ENCODE data around the gene FSD1L. TPM values are rescaled to one million over a fixed set of nuclear protein-coding genes. Genes with fewer than 3 reads are reported as not detected.

The FSD1L gene
- total RNA-seq, 1 experiment from 2014 or later = 5.5 TPM

DNA sequence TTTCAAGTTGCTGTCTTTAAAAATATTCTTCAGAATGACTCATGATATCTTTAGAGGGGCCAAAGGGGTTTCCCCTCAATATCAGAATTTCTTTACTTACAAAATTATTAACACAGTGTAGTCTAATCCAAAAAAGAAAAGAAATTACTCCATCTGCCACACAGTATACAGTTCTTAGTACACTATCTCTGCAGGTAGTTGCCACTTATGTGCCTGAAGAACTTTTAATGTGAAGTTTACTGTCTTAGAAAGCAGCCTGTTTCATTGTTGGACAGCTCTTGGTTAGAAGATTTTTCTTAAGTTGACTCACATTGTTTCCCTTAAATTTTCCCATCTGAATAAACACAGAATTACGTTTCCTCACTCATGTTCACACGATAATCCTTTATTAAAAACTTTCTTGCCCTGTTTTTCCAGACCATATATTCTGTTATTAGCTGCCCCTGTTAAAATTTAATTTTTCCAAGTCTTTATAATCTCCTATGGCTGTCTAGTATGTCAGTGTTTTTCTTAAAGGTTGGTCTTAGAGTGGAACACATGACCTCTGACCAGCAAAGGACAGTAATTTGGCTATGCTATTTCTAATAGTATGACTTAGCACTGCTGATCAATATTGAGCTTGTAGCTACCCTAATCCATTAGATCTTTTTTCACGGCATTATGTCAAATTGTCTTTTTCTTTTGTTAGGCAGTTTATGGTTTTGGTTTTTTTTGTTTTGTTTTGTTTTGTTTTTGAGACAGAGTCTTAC is 88.3 kb downstream of the FSD1L start:
- no peaks in the 10 kb centered on the region for H3K9me3 ChIP-seq (ENCODE audit: control insufficient read depth, low read depth, low read length)

More for the DNA sequence above, 88.3 kb downstream of the FSD1L start:
- H3K27me3 Mint-ChIP-seq (ENCODE audit: low read depth) = no peaks in the 10 kb centered on the region
- no peak overlapping the region for H2AK5ac ChIP-seq (ENCODE audit: insufficient read length, low read length)
- no peaks in the 10 kb centered on the region for H4K20me1 ChIP-seq (ENCODE audit: control insufficient read depth, insufficient read depth, insufficient read length)
- no peaks in the 10 kb centered on the region for H3K9me3 Mint-ChIP-seq
- H3K4me1 ChIP-seq (ENCODE audit: insufficient read depth, low read length) = no peaks in the 10 kb centered on the region
- TF ChIP-seq, protein P1, sequence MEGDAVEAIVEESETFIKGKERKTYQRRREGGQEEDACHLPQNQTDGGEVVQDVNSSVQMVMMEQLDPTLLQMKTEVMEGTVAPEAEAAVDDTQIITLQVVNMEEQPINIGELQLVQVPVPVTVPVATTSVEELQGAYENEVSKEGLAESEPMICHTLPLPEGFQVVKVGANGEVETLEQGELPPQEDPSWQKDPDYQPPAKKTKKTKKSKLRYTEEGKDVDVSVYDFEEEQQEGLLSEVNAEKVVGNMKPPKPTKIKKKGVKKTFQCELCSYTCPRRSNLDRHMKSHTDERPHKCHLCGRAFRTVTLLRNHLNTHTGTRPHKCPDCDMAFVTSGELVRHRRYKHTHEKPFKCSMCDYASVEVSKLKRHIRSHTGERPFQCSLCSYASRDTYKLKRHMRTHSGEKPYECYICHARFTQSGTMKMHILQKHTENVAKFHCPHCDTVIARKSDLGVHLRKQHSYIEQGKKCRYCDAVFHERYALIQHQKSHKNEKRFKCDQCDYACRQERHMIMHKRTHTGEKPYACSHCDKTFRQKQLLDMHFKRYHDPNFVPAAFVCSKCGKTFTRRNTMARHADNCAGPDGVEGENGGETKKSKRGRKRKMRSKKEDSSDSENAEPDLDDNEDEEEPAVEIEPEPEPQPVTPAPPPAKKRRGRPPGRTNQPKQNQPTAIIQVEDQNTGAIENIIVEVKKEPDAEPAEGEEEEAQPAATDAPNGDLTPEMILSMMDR (conservative IDR thresholded peaks at IDR 0.05) = no peak
- H3K4me2 ChIP-seq (ENCODE audit: insufficient read depth, insufficient read length, low read length) = no peak overlapping the region
- no peak overlapping the region for H2BK5ac ChIP-seq (ENCODE audit: insufficient read length, low read length)
- no peak overlapping the region for H2BK120ac ChIP-seq (ENCODE audit: low read depth, low read length, poor library complexity, severe bottlenecking)
- no CpG with 5 or more reads among the region's 3 CpGs for WGBS (ENCODE audit: extremely low coverage, insufficient read length, low lambda C conversion rate)
- no peak overlapping the region for H4K91ac ChIP-seq (ENCODE audit: insufficient read length, low read depth, low read length)
- no peak for DNase-seq
- H3K27me3 ChIP-seq (ENCODE audit: insufficient read depth, low read length) = no peaks in the 10 kb centered on the region
- H3K79me1 ChIP-seq (ENCODE audit: insufficient read depth, low read depth, low read length, poor library complexity, severe bottlenecking) = no peaks in the 10 kb centered on the region
- H2AFZ ChIP-seq (ENCODE audit: low read length) = no peak overlapping the region
- H3T11ph ChIP-seq (ENCODE audit: low read length) = no peak overlapping the region
- no peak overlapping the region for H3K27ac ChIP-seq (ENCODE audit: insufficient read length, low read depth, low read length)
- no peak overlapping the region for H2BK12ac ChIP-seq (ENCODE audit: insufficient read length, low read depth, low read length)
- no peak overlapping the region for H3K4me3 Mint-ChIP-seq
- H3K79me2 ChIP-seq (ENCODE audit: insufficient read depth, low read length) = no peaks in the 10 kb centered on the region
- H3K9ac ChIP-seq (ENCODE audit: extremely low read depth, insufficient read length, low read length) = no peak overlapping the region
- H3K27ac Mint-ChIP-seq = no peak overlapping the region; a peak in 1 of 7 replicates
- no peak overlapping the region for H3K56ac ChIP-seq (ENCODE audit: insufficient read length, low read depth, low read length)
- no peak overlapping the region for H2BK15ac ChIP-seq (ENCODE audit: low read depth, low read length)
- H3K14ac ChIP-seq (ENCODE audit: insufficient read depth, low read length) = no peak overlapping the region
- no peaks in the 10 kb centered on the region for H3K4me1 Mint-ChIP-seq
- H3K18ac ChIP-seq (ENCODE audit: insufficient read length, low read depth, low read length) = no peak overlapping the region
- no peak overlapping the region for H3K23ac ChIP-seq (ENCODE audit: insufficient read length, low read depth, low read length)
- no peak overlapping the region for H4K5ac ChIP-seq (ENCODE audit: insufficient read length, low read depth, low read length)
- no peak overlapping the region for H2BK20ac ChIP-seq (ENCODE audit: low read depth, low read length, poor library complexity, severe bottlenecking)
- H3K4ac ChIP-seq (ENCODE audit: low read depth, low read length) = no peak overlapping the region
- H4K8ac ChIP-seq (replicated peaks; ENCODE audit: insufficient read length, low read depth, low read length) = no peak overlapping the region
- no peaks in the 10 kb centered on the region for H3K23me2 ChIP-seq (ENCODE audit: insufficient read length, low read depth, low read length, poor library complexity, severe bottlenecking)
- peaks cover 0 to 12% (median 0%) of the 10 kb centered on the region in 3 experiments; a peak in 3 of 7 replicates for H3K36me3 Mint-ChIP-seq (ENCODE audit: insufficient read depth in 1 of 3, low read depth in 3 of 3)

All from H9 (cell line).